Measurements from ENCODE around the gene PELI2.

The PELI2 gene

DNA sequence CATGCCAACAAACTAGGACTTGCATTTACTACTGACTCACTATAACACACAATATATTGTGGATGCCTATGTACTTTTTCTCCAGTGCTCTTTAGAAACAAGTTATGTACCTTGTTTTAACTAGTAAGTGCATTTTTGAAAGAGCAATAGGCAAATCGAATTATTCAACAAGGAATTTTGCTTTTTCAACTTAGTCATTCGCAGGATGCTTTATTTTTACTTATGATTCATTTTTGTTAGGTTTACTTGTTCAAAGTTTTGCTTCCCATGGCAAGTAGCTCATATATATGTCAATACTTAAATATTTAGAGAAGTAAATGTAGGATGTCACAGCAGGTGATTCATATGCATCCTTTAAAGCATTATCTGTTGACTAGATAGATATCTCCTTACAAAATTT, 149.8 kb downstream of the PELI2 start:
- no peak overlapping the region for H3K27ac ChIP-seq
- H3K27me3 ChIP-seq = no peaks in the 10 kb centered on the region
- no peak overlapping the region for H3K4me3 ChIP-seq
- intact Hi-C loops (cut with DNase I; ENCODE audit: low total_unique reads) = no loop called here
- peaks cover 0 to 11% (median 0%) of the 10 kb centered on the region in 4 donors for H3K4me1 ChIP-seq
- TF ChIP-seq, protein P1, sequence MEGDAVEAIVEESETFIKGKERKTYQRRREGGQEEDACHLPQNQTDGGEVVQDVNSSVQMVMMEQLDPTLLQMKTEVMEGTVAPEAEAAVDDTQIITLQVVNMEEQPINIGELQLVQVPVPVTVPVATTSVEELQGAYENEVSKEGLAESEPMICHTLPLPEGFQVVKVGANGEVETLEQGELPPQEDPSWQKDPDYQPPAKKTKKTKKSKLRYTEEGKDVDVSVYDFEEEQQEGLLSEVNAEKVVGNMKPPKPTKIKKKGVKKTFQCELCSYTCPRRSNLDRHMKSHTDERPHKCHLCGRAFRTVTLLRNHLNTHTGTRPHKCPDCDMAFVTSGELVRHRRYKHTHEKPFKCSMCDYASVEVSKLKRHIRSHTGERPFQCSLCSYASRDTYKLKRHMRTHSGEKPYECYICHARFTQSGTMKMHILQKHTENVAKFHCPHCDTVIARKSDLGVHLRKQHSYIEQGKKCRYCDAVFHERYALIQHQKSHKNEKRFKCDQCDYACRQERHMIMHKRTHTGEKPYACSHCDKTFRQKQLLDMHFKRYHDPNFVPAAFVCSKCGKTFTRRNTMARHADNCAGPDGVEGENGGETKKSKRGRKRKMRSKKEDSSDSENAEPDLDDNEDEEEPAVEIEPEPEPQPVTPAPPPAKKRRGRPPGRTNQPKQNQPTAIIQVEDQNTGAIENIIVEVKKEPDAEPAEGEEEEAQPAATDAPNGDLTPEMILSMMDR (IDR thresholded peaks at IDR 0.05) = no peak
- H3K36me3 ChIP-seq = no peaks in the 10 kb centered on the region
- no peaks in the 10 kb centered on the region for H3K9me3 ChIP-seq
- no peak for DNase-seq

- no peak for DNase-seq
- H3K4me3 ChIP-seq = no peak overlapping the region
- TF ChIP-seq, protein P1 (IDR thresholded peaks at IDR 0.05) = no peak
- H3K4me1 ChIP-seq = peaks cover 0 to 18% (median 0%) of the 10 kb centered on the region in 4 donors
- intact Hi-C loops (cut with DNase I; ENCODE audit: low total_unique reads) = no loop called here
- no peaks in the 10 kb centered on the region for H3K36me3 ChIP-seq
- H3K9me3 ChIP-seq = no peaks in the 10 kb centered on the region
- H3K27ac ChIP-seq = no peak overlapping the region
- no peaks in the 10 kb centered on the region for H3K27me3 ChIP-seq
Observed at GRCh38 chr14:56268673-56269072, 150.5 kb downstream of the PELI2 start.

DNA sequence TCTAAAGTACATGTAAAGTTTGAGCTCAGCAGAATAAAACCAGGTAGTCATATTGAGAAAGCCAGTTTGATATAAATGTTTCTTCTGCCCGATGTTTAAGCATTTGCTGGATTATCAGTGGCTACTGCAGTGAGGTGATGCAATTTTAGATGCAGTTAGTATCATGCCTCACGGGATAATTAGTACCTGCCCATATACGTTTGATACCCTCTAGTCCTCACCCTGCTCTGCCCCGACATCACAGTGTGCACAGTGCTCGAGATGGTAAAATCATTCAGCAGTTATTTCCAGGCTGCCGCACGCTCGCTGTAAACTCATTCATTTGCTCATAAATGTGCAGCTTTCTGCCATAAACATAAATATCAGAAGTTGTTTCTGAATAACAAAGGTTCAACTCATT, 152.7 kb downstream of the PELI2 start:
- no peaks in the 10 kb centered on the region for H3K27me3 ChIP-seq
- H3K4me1 ChIP-seq = peaks cover 0 to 32% (median 3%) of the 10 kb centered on the region in 4 donors
- no peaks in the 10 kb centered on the region for H3K36me3 ChIP-seq
- TF ChIP-seq, protein P1 (IDR thresholded peaks at IDR 0.05) = no peak
- intact Hi-C loops (cut with DNase I; ENCODE audit: low total_unique reads) = no loop called here
- H3K9me3 ChIP-seq = no peaks in the 10 kb centered on the region
- H3K27ac ChIP-seq = no peak overlapping the region
- no peak overlapping the region for H3K4me3 ChIP-seq
- no peak for DNase-seq

DNA sequence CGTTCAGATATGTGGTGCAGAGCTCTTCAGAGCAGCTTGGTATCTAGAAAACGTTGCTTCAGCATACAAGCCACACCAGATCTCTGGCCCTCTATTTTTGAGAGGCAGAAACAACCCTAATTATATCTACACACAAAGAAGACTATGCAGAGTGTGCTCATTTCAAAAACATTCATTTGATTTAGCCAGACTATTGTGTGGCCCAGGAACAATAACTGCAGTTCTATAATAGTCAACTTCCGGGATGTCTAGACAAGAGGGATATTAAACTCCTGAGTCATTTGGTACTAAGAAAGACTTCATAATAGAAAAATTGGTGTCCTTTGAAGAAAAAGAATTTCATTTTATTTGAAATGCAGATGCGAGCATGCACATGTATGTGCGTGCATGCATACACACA, 153.8 kb downstream of the PELI2 start:
- Histone ChIP-seq H3K9me3 (no peaks in the 10 kb centered on the region), H3K27me3 (no peaks in the 10 kb centered on the region), H3K4me3 (no peak overlapping the region), H3K4me1 (peaks cover 0 to 32% (median 3%) of the 10 kb centered on the region in 4 donors), H3K36me3 (no peaks in the 10 kb centered on the region), H3K27ac (peak overlapping the region in 1 of 2 donors; percentile 4)
- intact Hi-C loops (cut with DNase I; ENCODE audit: low total_unique reads) = no loop called here
- TF ChIP-seq, protein P1 (IDR thresholded peaks at IDR 0.05) = no peak
- DNase-seq = no peak

DNA sequence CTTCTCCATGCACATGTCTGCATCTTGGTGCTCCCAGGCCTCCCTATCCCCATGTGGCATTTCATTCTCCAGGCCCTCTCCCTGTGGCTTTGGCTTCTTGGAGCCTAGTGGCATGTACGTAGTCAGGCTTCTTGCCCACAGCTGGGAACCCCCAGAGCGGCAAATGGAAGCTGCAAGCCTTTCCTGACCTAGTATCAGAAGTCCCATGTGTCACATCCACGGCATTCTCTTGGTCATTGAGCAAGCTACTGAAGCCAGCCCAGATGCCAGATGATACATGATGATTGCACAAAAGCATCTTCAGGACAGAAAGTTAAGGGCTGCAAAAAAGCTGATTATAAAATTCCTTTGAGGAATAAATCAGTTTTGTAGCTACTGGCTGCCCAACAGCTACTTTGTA, 154.9 kb downstream of the PELI2 start:
- TF ChIP-seq, protein P1 (IDR thresholded peaks at IDR 0.05) = no peak
- no peaks in the 10 kb centered on the region for H3K36me3 ChIP-seq
- intact Hi-C loops (cut with DNase I; ENCODE audit: low total_unique reads) = no loop called here
- H3K27ac ChIP-seq = peak overlapping the region; percentile 20 to 45
- no peak overlapping the region for H3K4me3 ChIP-seq
- no peaks in the 10 kb centered on the region for H3K9me3 ChIP-seq
- H3K27me3 ChIP-seq = no peaks in the 10 kb centered on the region
- peaks cover 0 to 32% (median 3%) of the 10 kb centered on the region in 4 donors for H3K4me1 ChIP-seq
- no peak for DNase-seq

- Histone ChIP-seq H3K27ac (peak overlapping the region; percentile 45 to 52), H3K9me3 (no peaks in the 10 kb centered on the region), H3K4me1 (peaks cover 0 to 32% (median 3%) of the 10 kb centered on the region in 4 donors), H3K27me3 (no peaks in the 10 kb centered on the region), H3K4me3 (no peak overlapping the region), H3K36me3 (no peaks in the 10 kb centered on the region)
- TF ChIP-seq, protein P1 (IDR thresholded peaks at IDR 0.05) = no peak
- DNase-seq = no peak
- intact Hi-C loops (cut with DNase I; ENCODE audit: low total_unique reads) = no loop called here
Observed at GRCh38 chr14:56273951-56274350, 155.7 kb downstream of the PELI2 start.

All from tibial artery (tissue), 4 donors.